Activated T-helper 2 cell treated with anti-CD3 and anti-CD28 coated beads, Interferon-gamma antibody, Interleukin-2, Interleukin-4, amounts not matched to agents 10 μg/mL and 5 μg/mL and 100 μg/mL, durations not matched to agents 14 hours and 24 hours and 36 hours (primary cell): Measurements from ENCODE around the gene VPS37B. TPM values are rescaled to one million over a fixed set of nuclear protein-coding genes. Genes with fewer than 3 reads are reported as not detected.

Experiments used
- DNase-seq: peaks from one replicate; pipeline ENCODE4 v3.0.0; 2021; ENCODE audit warnings: low spot score
- H3K27ac Mint-ChIP-seq: one replicate; pipeline ENCODE4 v1.8.0; 2021; ENCODE audit warnings: mixed read lengths
- H3K27me3 Mint-ChIP-seq: one replicate; pipeline ENCODE4 v1.8.0; 2021; ENCODE audit warnings: low read depth, mixed read lengths
- H3K36me3 Mint-ChIP-seq: one replicate; pipeline ENCODE4 v1.8.0; 2021; ENCODE audit warnings: low read depth, mixed read lengths
- H3K4me1 Mint-ChIP-seq: one replicate; pipeline ENCODE4 v1.8.0; 2021; ENCODE audit warnings: low read depth, mixed read lengths
- H3K4me3 Mint-ChIP-seq: one replicate; pipeline ENCODE4 v1.8.0; 2021; ENCODE audit warnings: low read depth, mild to moderate bottlenecking, moderate library complexity, mixed read lengths
- H3K9me3 Mint-ChIP-seq: one replicate; pipeline ENCODE4 v1.8.0; 2021; ENCODE audit warnings: mixed read lengths
- intact Hi-C: fragments of 100-400 bp; cut with micrococcal nuclease; formaldehyde crosslinking; loops from one replicate; pipeline ENCODE4 v1.15.1; 2023
- total RNA-seq: library from RNA; stranded (reverse); gene quantifications from 2 replicates; pipeline ENCODE4 v1.2.3, GENCODE V29; 2022

The VPS37B gene
- total RNA-seq, 1 donor from 2014 or later = 11.7 TPM

DNA sequence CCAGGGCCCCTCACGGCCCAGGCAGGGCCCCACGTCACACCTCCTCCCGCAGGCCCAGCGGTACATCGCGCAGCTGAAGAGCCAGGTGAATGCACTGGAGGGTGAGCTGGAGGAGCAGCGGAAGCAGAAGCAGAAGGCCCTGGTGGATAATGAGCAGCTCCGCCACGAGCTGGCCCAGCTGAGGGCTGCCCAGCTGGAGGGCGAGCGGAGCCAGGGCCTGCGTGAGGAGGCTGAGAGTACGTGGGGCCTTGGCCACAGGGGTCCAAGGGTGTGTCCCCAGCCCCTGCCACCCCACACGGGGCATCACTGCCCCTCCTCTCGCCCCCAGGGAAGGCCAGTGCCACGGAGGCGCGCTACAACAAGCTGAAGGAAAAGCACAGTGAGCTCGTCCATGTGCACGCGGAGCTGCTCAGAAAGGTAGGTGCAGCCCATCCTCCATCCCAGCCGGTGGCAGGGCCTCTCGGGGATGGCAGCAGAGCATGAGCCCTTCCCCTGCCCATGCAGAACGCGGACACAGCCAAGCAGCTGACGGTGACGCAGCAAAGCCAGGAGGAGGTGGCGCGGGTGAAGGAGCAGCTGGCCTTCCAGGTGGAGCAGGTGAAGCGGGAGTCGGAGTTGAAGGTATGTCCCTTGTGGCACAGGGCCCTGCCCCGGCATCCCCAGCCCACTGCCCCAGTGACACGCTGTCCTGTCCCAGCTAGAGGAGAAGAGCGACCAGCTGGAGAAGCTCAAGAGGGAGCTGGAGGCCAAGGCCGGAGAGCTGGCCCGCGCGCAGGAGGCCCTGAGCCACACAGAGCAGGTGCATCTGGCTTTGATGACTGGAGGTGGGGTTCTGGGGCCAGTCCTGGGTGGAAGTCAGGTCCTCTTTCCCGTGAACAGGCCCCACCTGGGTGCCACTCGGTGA lies 39.7 kb downstream of the VPS37B start:
- no peaks in the 10 kb centered on the region for H3K4me1 Mint-ChIP-seq
- intact Hi-C loops = no loop called here

GRCh38 chr12:122855071-122855829 lies 40.7 kb downstream of the VPS37B start:
- Mint-ChIP-seq H3K4me3 (no peak overlapping the region), H3K27me3 (no peaks in the 10 kb centered on the region), H3K9me3 (no peaks in the 10 kb centered on the region), H3K4me1 (no peaks in the 10 kb centered on the region), H3K36me3 (peaks cover 2% of the 10 kb centered on the region), H3K27ac (no peak overlapping the region)
- intact Hi-C loops = no loop called here
- no peak for DNase-seq

More for the DNA sequence above, 39.7 kb downstream of the VPS37B start:
- DNase-seq = no peak
- Mint-ChIP-seq H3K27me3 (no peaks in the 10 kb centered on the region), H3K9me3 (no peaks in the 10 kb centered on the region), H3K36me3 (peaks cover 2% of the 10 kb centered on the region), H3K4me3 (no peak overlapping the region), H3K27ac (no peak overlapping the region)

GRCh38 chr12:122854554-122854953 lies 41.4 kb downstream of the VPS37B start:
- Mint-ChIP-seq H3K27ac (no peak overlapping the region), H3K9me3 (no peaks in the 10 kb centered on the region)
- intact Hi-C loops = no loop called here

DNA sequence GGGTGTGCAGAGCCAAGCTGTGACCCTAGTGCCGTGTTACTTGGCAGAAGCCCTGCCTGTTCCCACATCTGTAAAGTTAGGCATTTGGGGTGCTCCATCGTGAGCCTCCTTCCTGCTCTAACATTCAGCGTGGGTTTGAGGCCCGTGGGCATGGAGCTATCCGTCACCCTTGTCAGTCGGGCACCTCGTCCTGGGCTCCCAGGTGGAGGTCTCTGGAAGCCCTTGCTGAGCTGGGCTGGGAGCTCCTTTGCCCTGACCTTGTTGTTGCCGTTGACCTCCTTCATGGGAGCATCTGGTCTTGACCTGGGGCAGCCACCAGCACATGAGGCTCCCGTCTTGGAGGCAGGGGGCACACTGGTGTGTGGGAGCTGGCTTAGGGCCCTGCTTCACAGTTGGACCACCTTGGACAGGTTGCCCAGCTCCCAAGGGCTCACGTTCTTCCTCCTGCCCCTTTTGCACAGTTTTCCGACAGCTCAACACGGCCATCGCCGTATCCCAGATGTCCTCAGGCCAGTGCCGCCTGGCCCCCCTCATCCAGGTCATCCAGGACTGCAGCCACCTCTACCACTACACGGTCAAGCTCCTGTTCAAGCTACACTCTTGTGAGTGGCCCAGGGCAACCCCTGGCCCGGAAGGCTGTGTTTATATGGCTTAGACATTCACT lies 42.2 kb downstream of the VPS37B start:
- intact Hi-C loops = no loop called here
- H3K9me3 Mint-ChIP-seq = no peaks in the 10 kb centered on the region

More at GRCh38 chr12:122854554-122854953, 41.4 kb downstream of the VPS37B start:
- H3K36me3 Mint-ChIP-seq = peaks cover 2% of the 10 kb centered on the region
- no peaks in the 10 kb centered on the region for H3K4me1 Mint-ChIP-seq
- DNase-seq = no peak
- H3K27me3 Mint-ChIP-seq = no peaks in the 10 kb centered on the region
- H3K4me3 Mint-ChIP-seq = no peak overlapping the region

DNA sequence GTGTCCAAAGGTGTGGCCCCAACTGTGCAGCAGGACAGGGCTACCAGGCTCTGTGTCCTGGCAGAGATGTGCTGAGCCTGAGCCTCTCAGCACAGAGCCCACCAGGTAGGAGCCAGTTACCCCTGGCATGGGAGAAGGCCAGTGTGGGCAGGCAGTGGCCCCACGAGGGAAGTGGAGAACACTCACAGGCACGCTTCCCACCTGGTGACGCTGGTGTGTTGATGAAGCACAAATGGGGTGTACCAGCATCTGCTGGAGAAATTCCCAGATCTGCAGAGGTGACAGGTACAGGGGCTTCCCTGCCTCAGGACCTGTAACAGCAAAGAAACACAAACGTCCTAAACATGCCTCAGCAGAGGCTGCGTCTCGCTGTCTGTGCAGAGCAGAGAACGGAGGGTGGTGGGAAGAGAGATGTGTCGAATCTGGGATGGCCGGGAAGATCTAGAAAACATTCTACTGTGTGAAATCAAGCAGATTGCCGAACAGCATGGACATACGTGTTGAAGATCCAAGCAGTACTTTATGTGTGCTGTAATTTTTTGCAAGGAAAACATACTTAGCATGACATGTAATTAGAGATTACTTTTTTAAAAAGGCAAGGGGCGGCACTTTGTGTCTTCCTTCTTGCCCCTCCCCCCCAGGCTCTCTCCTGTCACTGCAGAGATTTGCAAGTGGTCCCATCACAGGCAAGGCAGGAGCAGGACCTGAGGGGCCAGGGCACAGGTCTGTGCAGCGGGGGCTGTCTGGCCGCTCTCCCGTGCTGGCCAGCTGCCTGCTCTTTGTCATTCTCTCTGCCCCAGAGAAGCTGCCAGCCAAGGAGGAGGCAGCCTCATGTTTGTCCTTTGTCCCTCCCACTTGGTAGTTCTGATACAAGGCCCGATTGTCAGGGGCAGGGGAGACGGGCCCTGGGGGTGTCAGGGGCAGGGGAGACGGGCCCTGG lies 43.3 kb downstream of the VPS37B start:
- Mint-ChIP-seq H3K4me3 (no peak overlapping the region), H3K36me3 (peaks cover 2% of the 10 kb centered on the region), H3K27ac (no peak overlapping the region), H3K4me1 (no peaks in the 10 kb centered on the region), H3K27me3 (no peaks in the 10 kb centered on the region), H3K9me3 (no peaks in the 10 kb centered on the region)
- no peak for DNase-seq
- intact Hi-C loops = no loop called here

More for the DNA sequence above, 42.2 kb downstream of the VPS37B start:
- Mint-ChIP-seq H3K27me3 (no peaks in the 10 kb centered on the region), H3K36me3 (peaks cover 2% of the 10 kb centered on the region), H3K27ac (no peak overlapping the region), H3K4me3 (no peak overlapping the region), H3K4me1 (no peaks in the 10 kb centered on the region)
- no peak for DNase-seq

GRCh38 chr12:122851820-122852219 lies 44.1 kb downstream of the VPS37B start:
- Mint-ChIP-seq H3K9me3 (no peaks in the 10 kb centered on the region), H3K36me3 (peaks cover 2% of the 10 kb centered on the region), H3K27ac (no peak overlapping the region), H3K4me3 (no peak overlapping the region), H3K4me1 (no peaks in the 10 kb centered on the region), H3K27me3 (no peaks in the 10 kb centered on the region)
- DNase-seq = no peak
- intact Hi-C loops = no loop called here

DNA sequence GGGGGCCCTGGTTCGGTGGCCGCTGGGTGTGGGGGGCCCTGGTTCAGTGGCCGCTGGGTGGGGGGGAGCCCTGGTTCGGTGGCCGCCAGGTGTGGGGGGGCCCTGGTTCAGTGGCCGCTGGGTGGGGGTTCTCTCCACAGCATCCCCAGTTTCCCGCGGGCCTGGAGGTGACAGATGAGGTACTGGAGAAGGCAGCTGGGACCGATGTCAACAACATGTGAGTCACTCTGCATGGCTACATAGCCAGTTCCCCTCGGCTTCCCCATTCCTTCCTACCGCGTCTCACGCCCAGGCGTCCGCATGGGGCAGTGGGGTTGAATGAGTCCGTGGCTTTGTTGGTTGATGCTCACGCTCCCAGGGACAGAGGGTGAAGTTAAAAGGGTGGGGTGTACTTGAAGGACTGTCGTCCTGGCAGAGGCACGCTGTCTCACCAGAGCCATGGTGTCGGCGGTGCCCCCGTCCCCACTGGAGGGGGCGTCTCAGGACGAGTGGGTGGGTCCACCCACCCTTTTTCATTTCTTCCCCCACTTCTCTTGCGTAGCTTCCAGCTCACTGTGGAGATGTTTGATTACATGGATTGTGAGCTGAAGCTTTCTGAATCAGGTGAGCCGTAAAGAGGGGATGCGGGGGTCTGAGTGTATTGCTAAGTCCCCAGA lies 45.1 kb downstream of the VPS37B start:
- Mint-ChIP-seq H3K4me1 (no peaks in the 10 kb centered on the region), H3K9me3 (no peaks in the 10 kb centered on the region), H3K4me3 (no peak overlapping the region), H3K36me3 (peaks cover 2% of the 10 kb centered on the region), H3K27me3 (no peaks in the 10 kb centered on the region), H3K27ac (no peak overlapping the region)
- no peak for DNase-seq
- intact Hi-C loops = no loop called here

DNA sequence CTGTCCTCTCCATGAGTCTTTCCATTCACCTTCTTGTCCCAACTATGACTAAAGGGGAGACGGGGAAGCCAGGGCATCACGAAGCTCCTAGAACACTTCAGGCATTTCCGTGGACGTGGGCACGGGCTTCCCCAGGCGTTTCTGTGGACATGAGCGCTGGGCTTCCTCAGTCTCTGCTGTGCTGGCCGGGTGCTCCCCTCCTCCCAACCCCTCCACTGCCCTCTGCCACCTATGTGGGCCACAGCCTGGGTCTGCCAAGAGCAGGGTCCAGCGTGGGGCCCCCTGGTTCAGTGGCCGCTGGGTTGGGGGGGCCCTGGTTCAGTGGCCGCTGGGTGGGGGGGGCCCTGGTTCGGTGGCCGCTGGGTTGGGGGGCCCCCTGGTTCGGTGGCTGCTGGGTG lies 45.9 kb downstream of the VPS37B start:
- H3K4me3 Mint-ChIP-seq = no peak overlapping the region
- intact Hi-C loops = no loop called here
- DNase-seq = no peak
- no peaks in the 10 kb centered on the region for H3K27me3 Mint-ChIP-seq
- H3K9me3 Mint-ChIP-seq = no peaks in the 10 kb centered on the region
- H3K36me3 Mint-ChIP-seq = no peaks in the 10 kb centered on the region
- no peaks in the 10 kb centered on the region for H3K4me1 Mint-ChIP-seq
- H3K27ac Mint-ChIP-seq = no peak overlapping the region

- no peak for DNase-seq
- Mint-ChIP-seq H3K27me3 (no peaks in the 10 kb centered on the region), H3K9me3 (no peaks in the 10 kb centered on the region), H3K27ac (no peak overlapping the region), H3K4me1 (no peaks in the 10 kb centered on the region), H3K4me3 (no peak overlapping the region), H3K36me3 (no peaks in the 10 kb centered on the region)
- intact Hi-C loops = no loop called here
These were observed 46.4 kb downstream of the VPS37B start for GRCh38 chr12:122849352-122850047.

GRCh38 chr12:122848471-122849351 lies 47.2 kb downstream of the VPS37B start:
- no peaks in the 10 kb centered on the region for H3K27me3 Mint-ChIP-seq
- H3K9me3 Mint-ChIP-seq = no peaks in the 10 kb centered on the region
- no peaks in the 10 kb centered on the region for H3K4me1 Mint-ChIP-seq
- H3K27ac Mint-ChIP-seq = no peak overlapping the region
- DNase-seq = no peak
- H3K36me3 Mint-ChIP-seq = no peaks in the 10 kb centered on the region
- no peak overlapping the region for H3K4me3 Mint-ChIP-seq
- intact Hi-C loops = no loop called here
